DMS153 (cell line): ENCODE results near the gene SP140L.
A peak's percentile ranks its signal among the peaks of the same experiment; 100 is the strongest.
"Not testable (repeated sequence)": the region's sequence is repeated elsewhere in the genome, so short reads cannot be mapped to it uniquely, and the experiment has no call there.

ENCODE experiments used
- DNase-seq: peaks from one replicate; lab custom pipeline; 2025; lab: John Stamatoyannopoulos, UW

Gene SP140L

DNA sequence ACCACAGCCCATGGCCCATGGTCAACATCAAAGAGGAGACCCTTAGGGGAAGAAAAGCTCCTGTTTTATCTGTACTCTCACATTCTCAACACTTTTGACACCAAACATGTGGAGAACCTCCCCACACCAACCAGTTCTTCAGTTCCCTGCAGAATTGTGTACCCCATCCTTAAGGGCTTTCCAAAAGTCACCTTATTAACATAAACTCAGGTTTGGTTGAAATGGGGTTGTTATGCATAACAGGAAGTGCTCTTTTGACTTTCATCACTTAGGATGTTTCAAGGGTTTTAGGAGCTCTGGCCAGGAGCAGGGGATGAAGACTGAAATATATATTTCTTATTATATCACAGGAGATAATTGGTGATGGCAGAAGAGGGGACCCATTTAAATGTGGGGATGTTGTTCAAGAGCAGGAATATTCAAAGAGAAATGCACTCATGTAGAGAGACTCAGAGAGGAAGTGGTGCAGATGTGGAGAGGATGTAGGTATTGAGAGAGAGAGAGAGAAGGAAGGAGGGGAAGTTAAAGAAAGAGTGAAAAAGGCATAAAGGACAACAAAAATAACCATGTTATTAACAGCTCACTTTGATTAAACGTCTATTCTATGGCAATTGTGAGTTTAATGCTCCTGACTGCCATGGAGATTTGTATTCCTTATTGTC lies 35.2 kb downstream of the SP140L start:
- DNase-seq: no peak

DNA sequence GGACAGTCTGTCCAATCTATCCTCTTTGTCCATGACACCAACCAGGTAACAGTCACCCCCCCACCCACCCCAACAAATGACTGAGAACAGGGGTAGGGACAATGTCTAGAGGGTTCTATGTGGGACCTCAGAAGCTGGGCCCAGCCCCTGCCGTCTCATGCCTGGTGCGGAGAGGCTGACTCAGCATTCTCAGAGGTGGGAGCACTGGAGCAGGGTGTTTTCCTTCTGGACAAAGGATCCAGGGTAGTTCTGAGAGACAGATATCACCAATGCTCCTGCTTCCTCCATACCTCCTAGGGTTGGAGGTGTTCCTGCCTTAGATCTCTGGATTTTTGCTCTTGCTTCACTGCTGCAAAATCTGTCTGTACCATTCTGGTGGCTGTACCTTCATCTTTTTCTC lies 55.1 kb downstream of the SP140L start:
- DNase-seq: no peak

DNA sequence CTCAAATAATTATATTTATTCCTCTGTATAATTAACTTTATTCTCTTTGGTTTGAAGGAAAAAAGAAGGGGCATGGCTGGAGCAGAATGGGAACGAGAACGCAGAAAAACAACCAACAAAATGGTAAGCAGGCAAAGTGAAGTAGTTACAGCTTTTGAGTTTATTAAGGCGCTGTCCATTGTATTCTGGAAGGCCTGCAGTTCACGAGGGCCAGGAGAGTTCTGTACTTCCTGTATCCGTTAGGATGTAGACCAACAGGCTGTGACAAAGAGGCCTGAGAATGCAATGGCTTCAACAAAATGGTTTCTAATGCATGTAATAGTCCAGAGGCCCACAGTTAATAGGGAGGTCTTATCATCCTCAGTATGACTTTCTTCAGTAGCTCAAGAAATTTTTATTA lies 56.5 kb downstream of the SP140L start:
- no peak for DNase-seq

DNA sequence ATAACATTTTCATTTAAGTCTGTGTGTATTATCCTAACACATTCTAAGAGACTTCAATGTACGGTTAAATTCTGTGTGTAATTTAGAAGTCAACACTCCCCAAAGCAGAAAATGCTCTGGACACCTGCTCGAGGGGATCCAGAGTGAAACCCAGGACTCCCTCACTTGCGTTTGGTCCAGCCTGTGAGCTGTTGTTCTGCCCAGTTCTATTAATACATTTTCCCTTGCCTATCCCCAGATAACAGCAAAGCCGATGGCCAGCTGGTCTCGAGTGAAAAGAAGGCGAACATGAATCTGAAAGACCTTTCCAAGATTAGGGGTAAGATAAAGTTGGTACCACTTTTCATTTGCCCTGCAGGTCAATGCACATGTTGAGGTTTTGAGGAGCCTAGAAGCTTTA lies 58.0 kb downstream of the SP140L start:
- no peak for DNase-seq

DNA sequence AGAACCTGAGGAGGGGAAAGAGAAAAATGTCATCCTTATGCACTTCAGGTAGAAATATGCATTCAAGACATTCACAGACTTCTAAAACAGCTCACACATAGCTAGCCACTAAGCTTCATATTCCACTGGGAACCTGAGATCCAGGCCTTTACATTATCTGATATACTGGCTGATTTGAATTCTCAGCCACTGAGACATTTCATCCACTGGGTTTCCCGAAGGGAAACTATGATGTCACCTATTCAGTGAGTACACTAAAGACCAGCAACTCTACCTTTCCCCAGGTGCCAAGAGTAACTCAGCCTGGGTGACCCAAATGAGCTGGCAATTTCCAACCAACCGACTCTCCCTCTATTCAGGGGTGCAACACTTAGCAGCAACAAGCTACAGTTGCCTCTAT lies 67.3 kb downstream of the SP140L start:
- DNase-seq: no peak

DNA sequence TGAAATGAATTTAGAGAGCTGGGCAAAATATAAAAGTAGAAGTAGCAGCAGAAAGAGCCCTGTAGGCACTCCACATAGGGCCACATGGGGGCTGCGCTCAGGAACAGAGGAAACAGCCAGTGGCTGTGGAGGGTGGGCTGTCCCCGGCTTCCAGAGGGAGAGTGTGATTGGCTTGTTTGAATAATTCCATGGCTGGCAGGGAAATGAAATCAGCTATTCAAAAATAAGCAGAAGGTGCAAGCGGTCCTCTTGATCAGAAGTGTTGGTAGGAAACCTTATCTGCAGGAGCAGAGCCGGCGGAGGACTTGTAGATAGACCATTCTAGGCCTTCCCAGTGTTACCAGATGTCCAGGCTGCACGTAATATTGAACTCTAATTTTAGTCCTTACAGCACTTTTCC lies 71.7 kb downstream of the SP140L start:
- DNase-seq: not testable (repeated sequence)

DNA sequence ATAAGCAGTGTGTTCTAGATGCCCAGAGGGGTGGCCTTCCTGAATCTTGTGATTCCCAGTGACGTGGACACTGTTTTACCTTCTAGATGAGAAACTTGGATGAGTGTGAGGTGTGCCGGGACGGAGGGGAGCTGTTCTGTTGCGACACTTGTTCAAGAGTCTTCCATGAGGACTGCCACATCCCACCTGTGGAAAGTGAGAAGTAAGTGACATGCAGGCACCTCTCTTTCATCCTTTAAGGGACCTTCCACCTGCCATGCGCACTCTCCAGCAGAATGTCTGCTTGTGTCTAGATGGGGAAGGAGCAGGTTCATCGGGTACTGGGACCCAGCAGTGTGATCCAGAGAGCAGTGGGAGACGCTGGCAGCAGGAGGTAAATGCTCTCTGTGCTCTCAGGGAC lies 73.0 kb downstream of the SP140L start:
- DNase-seq: no peak

DNA sequence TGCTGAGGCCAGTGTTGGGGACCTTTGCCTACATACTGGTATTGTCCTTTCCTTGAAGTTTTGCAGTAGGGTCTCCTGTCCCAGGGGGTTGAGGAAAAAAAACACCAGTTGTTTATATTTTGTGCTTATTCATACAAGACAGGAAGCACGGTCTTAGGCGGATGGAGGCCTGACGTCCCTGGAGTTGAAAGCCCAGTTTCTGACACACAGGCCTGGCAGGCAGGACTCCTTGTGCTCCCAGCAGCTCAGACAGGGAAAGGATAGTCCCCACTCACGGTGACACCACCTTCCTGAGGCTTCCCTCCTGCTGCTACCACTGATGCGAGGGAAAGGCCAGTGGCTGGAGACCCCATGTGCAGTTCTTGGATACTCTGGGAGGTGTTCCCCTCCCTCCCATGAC lies 73.5 kb downstream of the SP140L start:
- DNase-seq: no peak

DNA sequence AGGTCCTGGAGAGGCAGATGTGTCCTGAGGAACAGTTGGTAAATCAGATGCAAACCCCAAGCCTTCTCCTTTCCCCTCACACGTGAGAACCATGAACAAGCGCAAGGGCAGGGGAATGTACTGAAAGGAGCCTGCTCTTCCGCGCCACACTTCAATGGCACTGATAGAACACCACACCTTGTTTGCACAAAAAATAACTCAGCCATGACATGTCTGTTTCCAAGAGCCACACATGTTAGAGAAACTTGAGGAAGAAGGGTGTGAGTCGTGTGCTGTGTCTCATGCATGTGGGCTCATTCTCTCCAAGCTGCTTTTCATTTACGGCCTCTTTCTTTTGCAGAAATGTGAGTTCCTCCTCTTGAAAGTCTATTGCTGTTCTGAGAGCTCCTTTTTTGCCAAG lies 74.0 kb downstream of the SP140L start:
- DNase-seq: not testable (repeated sequence)

DNA sequence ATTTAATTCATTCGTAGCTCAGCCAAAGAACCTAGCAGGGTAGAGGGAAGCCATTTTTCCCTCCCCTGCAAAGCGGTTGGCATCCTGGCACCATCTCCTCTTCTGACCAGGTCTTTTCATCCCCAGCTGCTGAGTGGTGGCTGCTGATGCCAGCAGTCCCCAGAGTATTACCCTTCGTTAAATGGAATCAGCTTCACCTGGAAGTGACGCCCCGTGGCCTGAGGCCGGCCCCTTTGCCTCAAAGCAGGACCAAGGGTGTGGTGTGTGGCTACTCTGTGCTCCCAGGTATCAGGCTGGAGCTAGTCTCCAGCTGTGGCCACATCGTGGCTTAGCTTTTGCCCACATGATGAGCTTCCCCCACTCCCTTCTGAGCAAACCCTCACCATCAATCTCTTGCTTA lies 76.8 kb downstream of the SP140L start:
- DNase-seq: no peak

DNA sequence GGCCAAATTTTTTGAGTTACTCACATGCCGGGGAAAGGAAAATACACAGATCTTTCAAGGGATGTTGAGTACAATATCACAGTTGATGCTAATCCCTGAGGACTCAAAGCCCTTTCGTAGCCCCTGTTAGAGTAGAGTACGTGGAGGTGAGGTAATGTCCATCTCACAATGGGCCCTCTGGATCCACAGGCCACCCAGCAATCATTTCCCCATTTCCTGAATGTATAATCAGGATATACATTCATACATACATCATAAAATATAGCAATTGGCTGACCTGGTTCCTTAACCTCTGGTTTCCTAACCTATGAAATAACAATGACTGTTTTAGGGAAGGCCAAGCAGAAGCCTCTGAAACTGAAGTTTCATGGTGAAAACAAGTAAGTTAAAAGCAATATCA lies 78.8 kb downstream of the SP140L start:
- DNase-seq: no peak

DNA sequence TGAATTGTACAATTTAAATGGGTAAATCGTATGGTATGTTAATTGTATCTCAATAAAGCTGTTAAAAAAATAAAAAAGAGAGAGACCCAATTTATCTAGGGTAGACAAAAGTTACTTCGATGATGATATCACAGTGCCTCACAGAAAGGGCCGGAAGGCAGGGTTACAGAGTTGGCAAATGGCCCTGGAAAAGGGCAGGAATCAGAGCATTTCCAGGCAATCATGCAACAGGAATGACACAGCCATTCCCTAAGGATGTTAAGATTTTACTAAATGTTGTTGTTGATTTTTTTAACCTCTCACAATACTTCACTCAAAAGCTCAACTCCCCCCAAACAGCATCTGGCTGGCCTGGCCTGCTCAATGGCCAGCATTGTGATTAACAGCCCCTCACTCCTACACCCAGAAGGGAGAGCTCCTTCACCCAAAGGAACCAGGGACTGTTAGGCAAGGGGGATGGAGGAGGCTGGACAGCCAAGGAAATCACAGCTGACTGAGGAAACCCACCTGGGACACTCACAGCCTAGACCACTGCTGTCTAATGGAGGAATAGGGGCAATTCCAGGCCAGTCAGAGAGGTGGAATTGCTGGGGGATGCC lies 81.3 kb downstream of the SP140L start:
- DNase-seq: no peak

DNA sequence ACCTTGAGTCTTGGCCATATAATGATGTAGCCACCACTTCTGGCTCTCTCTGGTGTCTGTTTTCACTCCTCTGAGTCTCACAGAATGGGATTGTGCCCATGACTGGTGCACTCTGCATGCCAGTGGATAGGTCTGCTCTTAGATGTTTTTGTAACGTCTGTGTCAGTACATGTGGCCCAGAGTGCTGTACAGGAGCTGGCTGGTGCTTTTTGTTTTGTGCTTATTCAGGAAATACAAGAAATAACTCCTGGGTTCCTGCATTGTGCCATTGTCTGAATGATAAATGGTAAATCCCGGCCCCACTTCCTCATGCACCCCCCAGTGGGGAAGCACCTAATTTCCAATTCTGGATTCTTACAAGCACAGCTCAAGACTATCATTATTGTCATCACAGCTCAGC lies 82.3 kb downstream of the SP140L start:
- not testable (repeated sequence) for DNase-seq

DNA sequence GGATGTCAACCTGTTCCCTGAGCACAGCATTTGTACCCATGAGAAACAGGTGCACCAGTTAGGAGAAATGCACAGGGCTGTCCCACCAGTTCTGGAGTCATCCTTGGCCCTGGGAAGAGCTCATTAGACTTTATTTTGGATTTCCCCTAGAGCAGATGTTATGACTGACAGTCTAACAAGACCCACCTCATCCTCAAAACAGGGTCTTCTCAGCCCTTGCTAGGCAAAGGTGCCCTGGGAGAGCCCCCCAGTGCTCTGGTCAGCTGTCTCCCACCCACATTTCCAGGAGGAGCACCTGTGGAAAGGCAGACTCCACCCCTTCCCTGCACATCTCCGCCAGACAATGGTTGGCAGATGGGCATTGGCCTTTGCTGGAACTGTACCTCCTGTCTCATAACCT lies 83.3 kb downstream of the SP140L start:
- no peak for DNase-seq

DNA sequence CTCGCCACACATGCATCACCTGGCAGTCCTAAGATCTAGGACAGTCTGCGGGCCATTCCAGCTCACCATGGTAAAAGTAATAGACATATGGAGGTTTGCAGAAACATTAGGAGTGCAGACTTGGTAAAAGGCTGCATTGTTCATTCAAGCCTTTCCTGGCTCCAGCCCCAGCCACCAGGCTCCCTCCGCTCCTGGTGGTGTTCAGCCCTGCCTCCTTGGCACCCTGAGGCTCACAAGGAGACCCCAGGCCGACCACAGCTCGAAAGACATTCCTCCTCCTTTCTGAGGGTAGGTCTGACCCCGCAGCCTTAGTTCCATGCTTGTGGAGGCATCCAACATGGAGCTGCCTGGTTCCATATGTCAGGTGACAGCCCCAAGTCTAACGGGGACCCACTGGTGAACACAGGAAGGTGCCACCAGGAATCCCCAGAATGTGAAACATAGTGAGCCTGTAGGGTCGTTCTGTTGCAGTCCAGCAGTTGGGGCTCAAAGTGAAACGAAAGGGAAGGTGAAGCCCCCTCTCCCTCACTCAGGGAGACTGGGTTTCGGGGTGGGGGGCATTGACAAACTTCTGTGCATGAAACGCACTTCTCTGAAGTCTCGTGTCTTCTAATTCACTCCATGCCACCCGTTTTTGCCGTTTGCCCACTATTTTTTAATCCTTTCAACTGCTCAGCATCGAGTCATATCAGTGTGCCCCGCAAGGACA lies 84.0 kb downstream of the SP140L start:
- no peak for DNase-seq

DNA sequence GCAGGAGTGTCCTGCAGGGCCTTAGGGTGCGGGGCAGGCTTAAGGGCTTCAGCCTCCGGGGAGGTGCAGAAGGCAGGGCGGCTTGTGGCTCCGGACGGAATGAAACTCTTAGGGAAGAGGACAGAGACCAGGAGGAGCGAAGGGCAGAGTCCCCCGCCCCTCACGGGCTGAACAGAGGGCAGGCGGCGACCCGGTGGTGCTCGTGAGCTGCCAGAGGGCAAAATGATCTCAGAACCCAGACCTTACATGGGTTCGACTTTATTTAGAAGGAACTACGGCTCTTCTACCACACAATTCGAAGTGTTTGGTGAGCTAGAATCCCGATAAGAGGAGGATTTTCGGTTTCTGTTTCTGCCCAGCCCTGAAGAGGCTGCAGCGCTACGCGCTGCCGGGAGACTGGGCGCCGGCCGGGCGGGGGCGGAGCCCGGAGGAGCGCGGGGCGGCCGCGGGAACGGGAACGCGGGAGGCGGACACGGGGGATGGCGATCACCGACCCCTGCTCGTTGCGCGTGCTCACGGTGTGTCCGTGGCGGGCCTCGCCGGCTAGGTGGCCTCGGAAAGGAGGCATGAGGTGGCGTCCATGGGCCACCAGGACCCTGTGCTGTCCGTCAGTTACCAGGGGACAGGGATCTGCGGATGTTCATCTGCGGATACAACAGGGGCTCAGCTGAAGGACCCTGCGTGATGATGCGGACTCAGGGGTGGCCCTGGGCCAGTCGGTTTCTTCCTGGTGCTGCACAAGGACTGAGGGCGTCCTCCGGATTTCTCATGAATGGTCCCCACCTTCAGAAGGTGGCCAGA lies 84.8 kb downstream of the SP140L start:
- no peak for DNase-seq

DNA sequence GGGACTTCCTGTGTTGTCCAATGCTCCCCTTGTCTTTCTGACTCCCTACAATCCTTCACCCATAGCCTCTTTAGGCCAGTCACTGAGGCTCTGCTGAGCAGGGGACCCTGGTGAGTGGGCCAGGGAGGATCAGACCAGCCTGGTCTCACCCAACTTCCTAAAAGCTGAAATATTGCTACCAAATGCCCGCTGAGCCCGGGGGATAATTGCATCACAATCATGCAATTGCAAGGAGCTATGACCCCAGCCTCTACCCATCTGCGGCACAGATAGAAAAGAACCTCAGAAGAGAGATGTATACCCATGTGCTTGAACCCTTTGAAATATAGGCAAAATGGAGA lies 85.3 kb downstream of the SP140L start:
- DNase-seq: no peak

DNA sequence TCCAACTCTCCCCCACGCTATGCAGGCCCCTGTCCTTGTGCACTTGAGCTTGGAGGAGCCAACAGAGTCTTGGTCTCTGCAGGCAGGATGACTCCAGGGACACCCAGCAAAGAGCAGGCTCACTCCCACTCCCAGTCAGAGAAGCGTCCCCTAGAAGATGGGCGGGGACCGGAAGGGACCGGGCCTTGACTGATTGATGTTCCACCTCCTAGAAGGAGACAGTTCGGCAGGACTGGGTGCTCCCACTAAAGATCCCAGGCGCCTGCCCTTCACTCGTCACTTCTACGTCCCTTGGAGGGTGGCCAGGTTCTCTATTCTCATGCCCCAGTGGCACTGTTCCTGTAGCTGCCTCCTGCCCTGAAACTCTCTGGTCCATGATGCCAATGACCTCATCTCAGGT lies 85.9 kb downstream of the SP140L start:
- DNase-seq: no peak

DNA sequence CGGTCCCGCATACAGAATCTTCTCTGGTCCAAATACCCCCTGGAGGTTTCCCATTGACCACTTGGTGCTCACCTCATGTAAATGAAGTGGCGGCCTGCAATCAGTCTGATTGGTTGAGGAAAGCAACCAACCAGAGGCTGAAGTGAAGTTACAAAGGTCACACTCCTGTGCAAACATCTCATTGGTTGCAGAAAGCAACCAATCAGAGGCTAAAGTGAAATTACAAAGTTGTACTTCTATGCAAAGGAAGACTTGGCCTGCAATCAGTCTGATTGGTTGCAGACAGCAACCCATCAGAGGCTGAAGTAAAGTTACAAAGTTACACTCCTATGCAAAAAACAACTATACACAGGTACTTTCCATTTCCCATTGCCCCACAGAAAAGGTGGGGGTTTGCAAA lies 86.5 kb downstream of the SP140L start:
- no peak for DNase-seq

DNA sequence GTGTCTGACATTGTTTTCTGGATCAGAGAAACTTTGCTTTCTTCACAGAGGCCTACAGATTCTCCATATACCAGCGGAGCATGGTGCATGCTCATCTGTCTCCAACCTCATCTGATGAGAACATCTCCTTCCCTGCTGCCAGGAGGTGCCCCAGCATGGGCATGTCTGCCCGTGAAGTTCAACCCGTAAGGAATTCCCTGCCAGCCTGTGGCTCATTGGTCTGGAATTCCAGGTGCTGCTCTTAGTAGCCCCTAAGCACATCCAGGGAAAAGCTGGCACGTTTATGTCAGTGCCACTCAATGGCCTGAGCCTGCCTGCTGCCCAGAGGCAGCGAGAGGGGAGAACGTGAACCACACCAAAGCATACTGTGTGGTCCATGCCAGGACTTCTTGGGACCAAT lies 87.3 kb downstream of the SP140L start:
- DNase-seq: no peak

DNA sequence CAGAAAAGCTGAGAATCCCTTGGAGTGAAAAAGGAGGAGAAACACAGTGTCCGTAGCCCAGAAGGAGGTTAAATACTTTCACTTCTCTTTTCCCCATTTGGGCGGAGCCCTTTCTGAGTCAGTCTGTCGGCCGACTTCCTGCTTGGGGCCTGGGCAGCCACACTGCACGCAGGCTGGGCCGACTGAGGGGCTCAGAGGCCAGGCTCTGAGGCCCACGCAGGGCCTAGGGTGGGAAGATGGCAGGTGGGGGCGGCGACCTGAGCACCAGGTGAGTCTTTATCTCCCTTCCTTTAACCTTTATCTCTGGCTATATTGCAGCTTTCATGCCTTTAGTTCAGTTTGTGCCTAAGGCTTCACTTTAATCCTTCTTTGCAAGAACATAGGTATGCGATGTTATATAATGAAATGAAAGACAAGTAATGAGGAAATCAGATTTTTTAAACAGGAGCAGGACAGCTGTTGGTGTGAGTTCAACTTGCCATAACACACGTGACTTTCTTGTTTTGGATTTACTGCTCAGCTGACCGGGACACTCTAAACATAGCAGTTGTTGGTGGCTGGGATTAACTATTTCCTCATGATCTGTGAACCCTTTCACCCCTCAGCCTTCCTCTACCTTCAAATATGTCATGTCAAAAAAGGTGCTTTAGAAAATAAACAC lies 89.2 kb downstream of the SP140L start, which contains the start of gene SP100:
Gene SP100, plus strand, starts transcription at position 141 of the 661 bp plus-strand sequence. Its CDS starts 96 bp downstream, at position 237.
- peak; percentile 29 for DNase-seq

DNA sequence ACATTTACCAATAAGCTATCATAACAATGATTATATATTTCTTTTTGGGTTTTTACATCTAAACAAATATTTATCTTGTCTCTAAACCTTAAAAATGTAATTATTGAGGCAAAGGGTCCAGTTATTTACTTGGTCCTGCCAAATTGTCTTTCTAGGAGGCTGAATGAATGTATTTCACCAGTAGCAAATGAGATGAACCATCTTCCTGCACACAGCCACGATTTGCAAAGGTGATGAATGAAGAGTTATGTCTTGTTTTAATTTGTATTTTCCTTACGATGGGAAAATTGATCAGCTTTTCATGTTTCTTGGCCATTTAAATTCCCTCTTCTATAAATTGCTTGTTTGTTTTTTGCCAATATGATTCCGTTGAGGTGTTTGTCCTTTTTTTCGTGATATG lies 90.4 kb downstream of the SP140L start:
- no peak for DNase-seq
